ENCODE measurements around the gene KCNMB3.
"Not testable (repeated sequence)": the region's sequence is repeated elsewhere in the genome, so short reads cannot be mapped to it uniquely, and the experiment has no call there.

The KCNMB3 gene

GRCh38 chr3:179263134-179263533 is 12.2 kb upstream of the KCNMB3 start:
- DNase-seq: no peak

DNA sequence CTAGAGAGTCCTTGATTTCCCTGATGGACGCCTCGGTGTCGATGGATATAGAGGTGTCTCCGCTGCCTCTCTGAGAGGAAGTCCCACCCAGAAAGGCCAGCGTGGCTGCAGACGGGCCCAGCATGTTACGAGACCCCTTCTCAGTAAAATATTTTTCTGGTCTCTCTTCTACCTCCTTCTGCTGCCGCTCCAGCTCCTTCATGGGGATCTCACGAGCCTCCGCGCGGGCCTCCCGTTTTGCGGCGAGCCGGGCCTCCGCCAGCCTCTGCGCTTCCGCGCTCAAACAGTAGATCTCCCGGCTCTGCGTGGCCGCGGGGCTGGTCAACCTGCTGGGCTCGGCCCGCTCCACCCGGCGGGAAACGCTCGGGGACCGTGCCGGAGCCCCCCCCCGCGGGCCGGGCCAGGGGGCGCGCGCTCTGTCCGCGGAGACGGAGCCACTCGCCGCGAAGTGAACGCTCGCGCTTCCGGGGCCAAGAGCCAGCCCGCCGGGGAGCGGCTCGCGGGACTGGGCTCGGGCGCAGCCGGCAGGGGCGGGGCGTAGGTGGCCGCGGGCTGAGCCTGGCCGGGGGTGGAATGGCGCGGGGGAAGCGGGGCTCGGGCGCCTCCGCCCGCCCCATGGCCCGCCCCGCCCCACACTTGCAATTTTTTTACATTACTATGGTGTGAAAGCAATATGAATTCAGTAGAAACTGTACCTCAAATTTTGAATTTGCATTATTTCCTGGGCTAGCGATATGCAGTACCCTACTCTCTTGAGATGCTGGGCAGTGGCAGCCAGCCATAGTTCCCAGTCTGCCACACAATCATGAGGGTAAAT is 10.2 kb upstream of the KCNMB3 start:
- DNase-seq: no peak

DNA sequence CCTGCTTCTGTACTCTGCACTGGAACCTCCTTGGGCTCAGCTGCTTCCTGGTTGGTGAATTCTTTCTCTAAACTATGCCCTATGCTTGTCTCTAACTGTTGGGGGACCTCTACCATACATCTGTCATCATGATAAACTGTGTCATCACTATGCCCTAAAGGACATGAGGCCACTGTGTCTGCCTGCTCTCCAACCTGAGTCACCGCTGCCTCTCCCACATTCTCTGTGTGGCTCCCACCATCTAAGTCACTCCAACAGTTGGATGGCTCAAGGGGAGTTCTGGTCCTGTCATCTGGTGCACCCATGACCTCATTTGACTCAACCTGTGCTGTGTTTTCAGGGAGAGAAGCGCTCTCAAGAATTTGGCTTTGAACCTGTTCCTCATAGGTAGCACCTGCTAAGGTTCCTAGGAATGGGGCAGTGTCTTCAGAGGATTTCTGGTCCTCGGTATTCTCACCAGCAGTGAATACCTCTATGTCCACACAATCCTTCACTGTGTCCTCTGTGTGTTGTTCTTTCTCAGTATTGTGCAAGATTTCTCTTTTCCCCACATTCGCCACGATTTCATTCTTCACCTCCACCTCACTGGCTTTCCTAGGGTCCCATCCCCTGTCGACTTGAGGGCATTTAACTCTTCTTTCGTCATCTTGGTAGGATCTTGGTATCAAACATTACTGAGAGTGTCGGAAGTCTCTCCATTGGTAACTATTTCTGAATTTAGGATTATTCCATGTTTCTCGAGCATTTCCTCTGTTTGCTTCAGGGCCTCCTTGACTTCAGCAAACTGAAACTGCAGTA is 9.2 kb upstream of the KCNMB3 start:
- not testable (repeated sequence) for DNase-seq

GRCh38 chr3:179258820-179259219 is 7.9 kb upstream of the KCNMB3 start:
- DNase-seq: no peak

DNA sequence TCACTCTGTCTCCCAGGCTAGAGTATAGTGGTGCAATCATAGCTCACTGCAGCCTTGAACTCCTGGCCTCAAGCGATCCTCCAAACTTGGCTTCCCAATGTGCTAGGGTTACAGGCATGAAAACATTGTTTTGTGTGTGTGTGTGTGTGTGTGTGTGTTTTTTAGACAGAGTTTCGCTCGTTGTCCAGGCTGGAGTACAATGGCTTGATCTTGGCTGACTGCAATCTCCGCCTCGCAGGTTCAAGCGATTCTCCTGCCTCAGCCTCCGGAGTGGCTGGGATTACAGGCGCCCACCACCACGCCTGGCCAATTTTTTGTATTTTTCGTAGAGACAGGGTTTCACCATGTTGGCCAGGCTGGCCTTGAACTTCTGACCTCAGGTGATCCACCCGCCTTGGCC is 6.8 kb upstream of the KCNMB3 start:
- DNase-seq: not testable (repeated sequence)

DNA sequence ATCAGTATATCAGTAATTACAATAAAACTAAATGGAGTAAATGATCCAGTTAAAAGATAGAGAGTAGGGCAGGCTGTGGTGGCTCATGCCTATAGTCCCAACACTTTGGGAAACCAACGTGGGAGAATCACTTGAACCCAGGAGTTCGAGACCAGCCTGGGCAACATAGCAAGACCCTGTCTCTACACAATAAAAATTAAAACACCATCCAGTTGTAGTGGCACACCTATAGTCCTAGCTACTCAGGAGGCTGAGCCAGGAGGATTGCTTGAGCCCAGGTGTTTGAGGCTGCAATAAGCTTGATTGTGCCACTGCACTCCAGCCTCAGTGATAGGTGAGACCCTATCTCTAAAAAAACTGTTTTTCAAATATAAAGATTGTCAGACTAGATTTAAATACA is 5.9 kb upstream of the KCNMB3 start:
- no peak for DNase-seq

DNA sequence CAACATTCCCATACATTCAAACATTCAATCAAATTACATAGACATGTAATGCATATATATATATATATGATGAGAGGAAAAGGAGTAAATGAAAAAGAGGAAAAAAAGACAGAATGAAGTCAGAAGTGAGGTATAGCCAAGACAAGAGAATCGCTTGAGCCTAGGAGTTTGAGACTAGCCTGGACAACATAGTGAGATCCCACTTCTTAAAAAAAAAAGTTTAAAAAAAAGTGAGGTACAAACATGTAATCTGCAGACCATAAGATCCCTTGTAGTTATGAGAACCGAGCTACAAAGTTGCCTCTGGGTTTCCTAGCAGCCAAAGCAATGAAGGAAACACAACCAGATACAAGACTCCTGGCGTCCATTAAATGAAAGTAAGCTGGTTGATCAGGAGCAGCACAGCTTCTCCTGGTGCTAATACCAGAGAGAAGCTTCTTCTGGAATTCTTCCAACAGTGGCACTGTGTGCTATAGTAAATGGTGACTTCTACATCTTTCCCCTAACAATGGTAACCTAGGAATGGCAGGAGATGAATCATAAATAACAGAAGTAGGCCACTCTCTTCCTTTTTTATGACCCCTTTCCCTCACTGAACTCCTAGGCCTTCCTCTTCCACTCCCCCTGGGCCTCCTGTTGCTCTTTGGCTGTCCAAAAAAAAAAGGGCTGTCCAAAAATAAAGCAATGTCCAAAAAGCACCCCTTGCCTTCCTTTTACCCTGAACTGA is 3.5 kb downstream of the KCNMB3 start:
- DNase-seq: no peak

- no peak for DNase-seq
Observed at GRCh38 chr3:179244878-179245277, 6.0 kb downstream of the KCNMB3 start.

- not testable (repeated sequence) for DNase-seq
Observed at GRCh38 chr3:179242859-179243258, 8.1 kb downstream of the KCNMB3 start.

GRCh38 chr3:179240299-179240698 is 10.6 kb downstream of the KCNMB3 start:
- not testable (repeated sequence) for DNase-seq

DNA sequence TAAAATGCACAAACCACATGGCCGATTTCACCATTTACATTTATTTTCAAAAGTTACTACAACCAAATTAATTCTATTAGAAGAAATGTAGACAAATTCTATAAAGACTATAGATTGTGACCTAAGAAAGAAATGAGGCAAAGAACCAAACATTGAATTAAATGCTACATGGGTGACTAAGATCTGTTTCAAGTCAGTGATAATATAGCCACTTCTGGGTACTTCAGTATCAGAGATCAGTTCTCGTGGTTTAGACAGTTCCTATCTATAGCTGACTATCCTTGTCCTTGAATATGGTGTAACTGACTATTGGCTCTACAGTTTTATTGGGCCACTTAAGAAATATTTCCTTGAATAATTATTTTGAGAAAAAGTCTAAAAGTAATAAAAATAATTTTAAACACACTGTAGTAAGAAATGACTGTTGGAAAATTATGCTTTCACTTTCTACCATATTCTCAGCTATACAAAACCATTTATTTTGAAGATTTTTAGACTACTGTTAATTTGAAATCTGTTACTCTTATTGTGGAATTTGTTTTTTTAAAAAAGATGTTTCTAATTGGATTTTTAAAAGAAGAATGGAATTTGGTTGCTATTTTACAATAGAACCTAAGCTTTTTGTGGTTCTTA is 14.1 kb downstream of the KCNMB3 start:
- DNase-seq: no peak

DNA sequence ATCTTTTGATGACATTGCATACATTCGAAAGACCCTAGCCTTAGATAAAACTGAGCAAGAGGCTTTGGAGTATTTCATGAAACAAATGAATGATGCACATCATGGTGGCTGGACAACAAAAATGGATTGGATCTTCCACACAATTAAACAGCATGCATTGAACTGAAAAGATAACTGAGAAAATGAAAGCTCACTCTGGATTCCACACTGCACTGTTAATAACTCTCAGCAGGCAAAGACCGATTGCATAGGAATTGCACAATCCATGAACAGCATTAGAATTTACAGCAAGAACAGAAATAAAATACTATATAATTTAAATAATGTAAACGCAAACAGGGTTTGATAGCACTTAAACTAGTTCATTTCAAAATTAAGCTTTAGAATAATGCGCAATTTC is 16.7 kb downstream of the KCNMB3 start:
- DNase-seq: no peak

- DNase-seq: no peak
Observed at GRCh38 chr3:179233043-179233442, 17.9 kb downstream of the KCNMB3 start.

DNA sequence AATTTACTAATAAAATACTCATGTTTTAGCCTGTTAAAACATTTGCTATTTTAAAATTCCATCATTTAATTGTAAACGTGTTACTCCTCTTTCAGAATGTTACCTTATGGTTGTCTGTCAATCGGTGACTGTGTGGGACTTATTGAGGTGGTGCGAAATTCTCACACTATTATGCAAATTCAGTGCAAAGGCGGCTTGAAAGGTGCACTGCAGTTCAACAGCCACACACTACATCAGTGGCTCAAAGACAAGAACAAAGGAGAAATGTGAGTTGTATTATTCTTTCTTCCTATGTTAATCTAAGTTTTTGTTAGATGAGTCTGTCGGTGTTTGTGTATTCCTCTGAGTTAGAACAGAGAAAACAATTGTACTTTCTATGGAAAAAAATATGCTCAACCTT is 21.7 kb downstream of the KCNMB3 start:
- DNase-seq: no peak

DNA sequence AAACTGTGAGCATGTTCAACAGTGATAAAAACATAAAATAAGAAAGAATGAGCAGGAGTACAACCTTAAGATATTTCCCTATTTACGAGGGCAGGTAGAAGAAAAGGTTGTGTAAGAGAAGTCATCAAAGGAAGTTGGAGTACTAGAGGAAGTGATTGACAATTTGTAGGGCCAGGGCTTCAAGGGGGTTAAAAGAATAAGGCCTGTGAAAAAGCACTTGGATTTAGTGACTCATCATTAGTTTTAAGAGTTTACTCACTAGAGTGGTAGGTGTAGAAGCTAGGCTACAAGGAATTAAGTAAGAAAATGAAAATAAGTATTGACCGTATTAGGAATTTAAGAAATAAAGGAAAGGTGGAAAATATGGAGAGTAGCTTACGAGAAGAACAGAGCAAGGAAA is 23.6 kb downstream of the KCNMB3 start:
- DNase-seq: no peak

GRCh38 chr3:179224584-179224983 is 26.3 kb downstream of the KCNMB3 start:
- DNase-seq: no peak

DNA sequence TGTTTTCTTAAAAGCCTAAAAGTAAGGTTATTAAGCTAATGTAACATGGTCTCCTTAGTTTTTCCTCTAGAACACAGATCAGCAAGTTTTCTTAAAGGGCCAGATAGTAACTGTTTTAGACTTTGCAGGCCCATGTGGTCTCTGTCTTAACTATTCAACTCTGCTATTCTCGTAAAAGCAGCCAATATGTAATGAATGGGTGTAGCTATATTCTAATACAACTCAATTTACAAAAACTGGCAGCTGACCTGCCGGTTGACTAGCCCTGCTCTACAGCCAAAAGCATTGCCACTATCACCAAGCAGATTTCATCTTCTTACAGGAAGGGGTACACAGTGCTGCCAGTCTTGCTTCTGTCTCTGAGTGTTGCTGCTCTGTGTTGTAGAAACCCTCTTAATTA is 27.4 kb downstream of the KCNMB3 start:
- no peak for DNase-seq

DNA sequence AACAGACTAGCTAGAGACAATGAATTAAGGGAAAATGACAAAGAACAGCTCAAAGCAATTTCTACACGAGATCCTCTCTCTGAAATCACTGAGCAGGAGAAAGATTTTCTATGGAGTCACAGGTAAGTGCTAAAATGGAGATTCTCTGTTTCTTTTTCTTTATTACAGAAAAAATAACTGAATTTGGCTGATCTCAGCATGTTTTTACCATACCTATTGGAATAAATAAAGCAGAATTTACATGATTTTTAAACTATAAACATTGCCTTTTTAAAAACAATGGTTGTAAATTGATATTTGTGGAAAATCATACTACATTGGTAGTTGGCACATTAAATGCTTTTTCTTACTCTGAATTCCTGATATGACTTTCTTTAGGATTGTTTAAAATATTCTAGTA is 32.7 kb downstream of the KCNMB3 start:
- DNase-seq: not testable (repeated sequence)

DNA sequence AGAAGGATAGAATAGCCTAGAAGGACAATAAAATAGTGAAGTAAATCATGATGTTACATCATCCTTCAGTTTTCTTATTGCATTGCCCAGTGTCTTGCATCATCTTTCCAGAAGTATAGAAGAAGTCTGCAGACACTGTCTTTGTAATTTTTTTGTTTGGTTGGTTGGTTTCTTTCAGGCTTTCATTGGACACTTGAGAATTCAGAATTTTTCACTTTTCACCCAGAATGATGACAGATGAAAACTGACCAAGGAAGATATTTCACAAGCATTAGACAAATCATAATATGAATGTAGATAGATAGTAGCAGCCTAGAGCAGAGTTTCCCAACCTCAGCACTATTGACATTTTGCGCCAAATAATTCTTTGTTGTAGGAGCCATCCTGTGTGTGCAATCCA is 35.4 kb downstream of the KCNMB3 start:
- DNase-seq: not testable (repeated sequence)

DNA sequence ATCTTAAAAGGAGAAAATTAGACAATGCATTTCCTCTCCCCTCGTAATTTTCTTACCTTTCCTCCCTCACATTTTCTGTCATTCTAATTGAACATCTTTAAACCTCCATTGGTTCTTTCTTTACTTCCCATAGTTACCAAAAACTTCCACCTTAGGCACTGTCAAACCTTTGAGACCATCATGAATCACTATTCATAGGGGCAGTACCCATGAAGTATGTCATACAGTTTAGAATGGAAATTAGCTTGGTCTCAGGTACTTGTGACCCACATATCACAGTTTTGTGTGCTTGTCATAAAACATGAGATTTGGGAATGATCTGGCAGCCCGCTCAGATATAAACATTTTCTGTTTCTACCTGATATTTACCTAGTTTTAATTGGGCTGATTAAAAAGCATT is 50.1 kb downstream of the KCNMB3 start:
- DNase-seq: no peak

GRCh38 chr3:179196700-179197099 is 54.2 kb downstream of the KCNMB3 start:
- DNase-seq: no peak

- peak; percentile 3 for DNase-seq
Observed at GRCh38 chr3:179196098-179196497, 54.8 kb downstream of the KCNMB3 start.

- no peak for DNase-seq
Observed at GRCh38 chr3:179194931-179195330, 56.0 kb downstream of the KCNMB3 start.

Measured in NCI-H1694 (cell line).